Endothelial cell of umbilical vein (primary cell): Measurements from ENCODE around the gene NUBPL. TPM values are rescaled to one million over a fixed set of nuclear protein-coding genes. Genes with fewer than 3 reads are reported as not detected.

Experiments used
- BruUV-seq: library from RNA; stranded (reverse); fragments of 400-500 nt; replicated peaks from 2 replicates; lab custom pipeline; 2021; lab: Mats Ljungman, UMichigan
- CTCF ChIA-PET: fragments of 300-600, 350-600 bp; sonication (Branson Sonifier 250); formaldehyde crosslinking; loops from one replicate; lab custom pipeline; 2021; ENCODE audit warnings: antibody characterized with exemption, inconsistent platforms; lab: Charles Lee
- POLR2A ChIA-PET: fragments of 300-600, 350-600 bp; sonication (Branson Sonifier 250); formaldehyde crosslinking; loops from one replicate; lab custom pipeline; 2021; ENCODE audit warnings: antibody characterized with exemption, inconsistent platforms; lab: Charles Lee
- DNase-seq: peaks from one replicate; pipeline ENCODE4 v3.0.0-alpha.2; 2011; ENCODE audit warnings: low read depth, low spot score
- FAIRE-seq: peaks from 2 replicates; lab custom pipeline; 2011; peaks lifted over from hg19 to GRCh38; lab: Jason Lieb, UNC
- H2AFZ ChIP-seq: 2 replicates; pipeline ENCODE4 v1.6.0; 2012; ENCODE audit warnings: low read depth, low read length, control low read depth, inconsistent platforms
- H3K27ac ChIP-seq: 2 replicates; pipeline ENCODE4 v1.5.1; 2011; ENCODE audit warnings: low read depth, mild to moderate bottlenecking, control low read depth, low read length, moderate library complexity; ENCODE audit not compliant: insufficient read depth
- H3K27me3 ChIP-seq, 2 experiments: 2 replicates each; pipeline versions ENCODE4 v1.6.0 to v1.6.1; 2011; ENCODE audit warnings: low read length in 2 of 2, mixed read lengths in 1 of 2; ENCODE audit not compliant: control insufficient read depth in 2 of 2, insufficient read depth in 2 of 2
- H3K36me3 ChIP-seq, 2 experiments: 2 replicates in 1 of 2; 3 replicates in 1 of 2; pipeline ENCODE4 v1.5.1; 2011; ENCODE audit warnings: low read length in 2 of 2, mild to moderate bottlenecking in 1 of 2, moderate library complexity in 1 of 2; ENCODE audit not compliant: control insufficient read depth in 2 of 2, insufficient read depth in 2 of 2; ENCODE audit errors: extremely low read depth in 1 of 2
- H3K4me1 ChIP-seq: 3 replicates; pipeline ENCODE4 v1.5.1; 2011; ENCODE audit warnings: mild to moderate bottlenecking, low read length; ENCODE audit not compliant: control insufficient read depth, insufficient read depth; ENCODE audit errors: extremely low read depth
- H3K4me2 ChIP-seq: 2 replicates; pipeline ENCODE4 v1.6.1; 2011; ENCODE audit warnings: low read length, control low read depth, mixed read lengths; ENCODE audit not compliant: insufficient read depth
- H3K4me3 ChIP-seq, 3 experiments: fragments of 200-600 bp in 1 of 3; sonication (generic), shearing (Covaris generic) in 1 of 3; replicated peaks in 1 of 3; 2 replicates each; pipeline ENCODE4 v1.5.1; 2011 to 2016; ENCODE audit warnings: control low read depth in 3 of 3, low read length in 3 of 3, mild to moderate bottlenecking in 2 of 3, inconsistent platforms in 1 of 3, low read depth in 1 of 3, moderate library complexity in 1 of 3; ENCODE audit not compliant: insufficient read depth in 1 of 3
- H3K79me2 ChIP-seq: 2 replicates; pipeline ENCODE4 v1.6.0; 2012; ENCODE audit warnings: low read length, inconsistent platforms; ENCODE audit not compliant: control insufficient read depth, insufficient read depth
- H3K9ac ChIP-seq: replicated peaks from 2 replicates; pipeline ENCODE3; 2011; ENCODE audit warnings: low read length, control low read depth; ENCODE audit not compliant: insufficient read depth; ENCODE audit errors: extremely low read depth
- H3K9me1 ChIP-seq: replicated peaks from 3 replicates; pipeline ENCODE4 v1.6.0; 2011; ENCODE audit warnings: mild to moderate bottlenecking, low read length; ENCODE audit not compliant: control insufficient read depth, insufficient read depth; ENCODE audit errors: extremely low read depth
- H3K9me3 ChIP-seq: replicated peaks from 2 replicates; pipeline ENCODE4 v1.5.1; 2012; ENCODE audit warnings: low read length, inconsistent platforms; ENCODE audit not compliant: control insufficient read depth, insufficient read depth
- H4K20me1 ChIP-seq: replicated peaks from 2 replicates; pipeline ENCODE3; 2011; ENCODE audit warnings: mild to moderate bottlenecking, low read length; ENCODE audit not compliant: control insufficient read depth, insufficient read depth; ENCODE audit errors: extremely low read depth
- EZH2 ChIP-seq: IDR thresholded peaks from 2 replicates; pipeline ENCODE4 v1.6.1; 2012; ENCODE audit warnings: borderline replicate concordance, low read depth, mild to moderate bottlenecking, moderate library complexity, low read length, inconsistent platforms; ENCODE audit not compliant: severe bottlenecking
- FOS ChIP-seq: IDR thresholded peaks from 2 replicates; pipeline ENCODE4 v1.6.1; 2011; ENCODE audit warnings: mild to moderate bottlenecking, low read length, moderate library complexity, borderline replicate concordance; ENCODE audit not compliant: insufficient read depth
- GATA2 ChIP-seq: IDR thresholded peaks from 2 replicates; pipeline ENCODE4 v1.7.0; 2011; ENCODE audit warnings: low read depth, mild to moderate bottlenecking, moderate library complexity, mixed read lengths, low read length; ENCODE audit not compliant: insufficient read length, insufficient read depth
- JUN ChIP-seq: IDR thresholded peaks from 2 replicates; pipeline ENCODE4 v1.6.1; 2011; ENCODE audit warnings: borderline replicate concordance, low read depth; ENCODE audit not compliant: insufficient read length, insufficient read depth
- MAX ChIP-seq: IDR thresholded peaks from 2 replicates; pipeline ENCODE4 v1.6.1; 2011; ENCODE audit not compliant: insufficient read depth, insufficient read length
- MYC ChIP-seq: IDR thresholded peaks from one replicate; pipeline ENCODE4 v1.6.1; 2011; ENCODE audit warnings: mild to moderate bottlenecking, low read depth, low read length
- POLR2A ChIP-seq: IDR thresholded peaks from 2 replicates; pipeline ENCODE4 v1.6.1; 2012; ENCODE audit warnings: low read depth, mild to moderate bottlenecking, control low read depth, low read length
- POLR2AphosphoS5 ChIP-seq: IDR thresholded peaks from 2 replicates; pipeline ENCODE4 v1.6.1; 2012; ENCODE audit warnings: low read depth, mild to moderate bottlenecking, control low read depth, low read length, moderate library complexity; ENCODE audit not compliant: insufficient read depth
- dilution Hi-C: fragments of 300-500 bp; cut with MboI; formaldehyde crosslinking; loops from one replicate; pipeline ENCODE4 v1.15.0; 2019; ENCODE audit warnings: low sequenced_read_pairs; ENCODE audit not compliant: extremely low pct_ligation_motif_present
- intact Hi-C: fragments of 100-400 bp; cut with micrococcal nuclease; formaldehyde crosslinking; loops from one replicate; pipeline ENCODE4 v1.10.0; 2022
- polyA plus RNA-seq, 4 experiments: library from polyadenylated mRNA; depleted of rRNA in 3 of 4; stranded (reverse) in 3 of 4; unstranded in 1 of 4; fragments of >200 nt; gene quantifications; 2 replicates each; pipeline versions ENCODE4 v1.2.1 to v1.2.3, GENCODE V29; 2011 to 2012; ENCODE audit warnings: missing spikeins in 1 of 4
- total RNA-seq: library from RNA; stranded (reverse); gene quantifications from 2 replicates; pipeline ENCODE4 v1.2.3, GENCODE V29; 2021
- TF ChIP-seq, protein P1 (sequence below), 2 donors: IDR thresholded peaks; 1 replicate in 1 of 2; 2 replicates in 1 of 2; pipeline ENCODE4 v1.5.1; 2011; ENCODE audit warnings: low read length in 2 of 2, mild to moderate bottlenecking in 2 of 2, moderate library complexity in 2 of 2, control low read depth in 1 of 2, inconsistent platforms in 1 of 2, low read depth in 1 of 2; ENCODE audit not compliant: insufficient read depth in 1 of 2; ENCODE audit errors: extremely low read depth in 1 of 2

The NUBPL gene
- total and polyA plus RNA-seq, 2 donors (not counting 3 experiments of a cell fraction or from before 2014, with no cell fraction given): 2.1 to 12.3 TPM

GRCh38 chr14:31876741-31877140 is 315.5 kb downstream of the NUBPL start:
- H3K36me3 ChIP-seq: no peaks in the 10 kb centered on the region
- CTCF ChIA-PET: interaction anchor here (1.0 to 1.5 kb wide), 2 partner anchors 17 to 50 kb away, joined by 3 to 6 read pairs; no protein-coding TSS in a partner anchor
- no peak overlapping the region for H3K4me3 ChIP-seq
- no peaks in the 10 kb centered on the region for H4K20me1 ChIP-seq
- peak overlapping the region; percentile 56 for H3K4me2 ChIP-seq
- H2AFZ ChIP-seq: peak overlapping the region; percentile 77
- H3K9ac ChIP-seq: no peak overlapping the region
- peak overlapping the region; percentile 16 for H3K27ac ChIP-seq
- POLR2A ChIA-PET: no interaction called here
- BruUV-seq: TSS peak; percentile 83
- H3K27me3 ChIP-seq: no peaks in the 10 kb centered on the region
- peaks cover 11% of the 10 kb centered on the region for H3K4me1 ChIP-seq
- dilution Hi-C loops: no loop called here
- H3K79me2 ChIP-seq: no peaks in the 10 kb centered on the region
- intact Hi-C loops: loop anchor here (1.0 to 2.0 kb wide), 2 partner anchors 16 to 51 kb away; no protein-coding TSS in a partner anchor
- H3K9me3 ChIP-seq: no peaks in the 10 kb centered on the region
- TF ChIP-seq FOS (no peak), JUN (no peak), MYC (no peak), POLR2A (no peak), EZH2 (no peak), MAX (no peak), POLR2AphosphoS5 (no peak), GATA2 (no peak)
- TF ChIP-seq, protein P1, sequence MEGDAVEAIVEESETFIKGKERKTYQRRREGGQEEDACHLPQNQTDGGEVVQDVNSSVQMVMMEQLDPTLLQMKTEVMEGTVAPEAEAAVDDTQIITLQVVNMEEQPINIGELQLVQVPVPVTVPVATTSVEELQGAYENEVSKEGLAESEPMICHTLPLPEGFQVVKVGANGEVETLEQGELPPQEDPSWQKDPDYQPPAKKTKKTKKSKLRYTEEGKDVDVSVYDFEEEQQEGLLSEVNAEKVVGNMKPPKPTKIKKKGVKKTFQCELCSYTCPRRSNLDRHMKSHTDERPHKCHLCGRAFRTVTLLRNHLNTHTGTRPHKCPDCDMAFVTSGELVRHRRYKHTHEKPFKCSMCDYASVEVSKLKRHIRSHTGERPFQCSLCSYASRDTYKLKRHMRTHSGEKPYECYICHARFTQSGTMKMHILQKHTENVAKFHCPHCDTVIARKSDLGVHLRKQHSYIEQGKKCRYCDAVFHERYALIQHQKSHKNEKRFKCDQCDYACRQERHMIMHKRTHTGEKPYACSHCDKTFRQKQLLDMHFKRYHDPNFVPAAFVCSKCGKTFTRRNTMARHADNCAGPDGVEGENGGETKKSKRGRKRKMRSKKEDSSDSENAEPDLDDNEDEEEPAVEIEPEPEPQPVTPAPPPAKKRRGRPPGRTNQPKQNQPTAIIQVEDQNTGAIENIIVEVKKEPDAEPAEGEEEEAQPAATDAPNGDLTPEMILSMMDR (IDR thresholded peaks at IDR 0.05; ENCODE audit: extremely low read depth in 1 of 2, insufficient read depth in 1 of 2, low read depth in 1 of 2, low read length in 2 of 2): no peak
- FAIRE-seq (no peak), DNase-seq (no peak)
- no peaks in the 10 kb centered on the region for H3K9me1 ChIP-seq
